K562 (cell line): ENCODE data around the gene NDUFB7. TPM values are rescaled to one million over a fixed set of nuclear protein-coding genes. Genes with fewer than 3 reads are reported as not detected.
A peak's percentile ranks its signal among the peaks of the same experiment; 100 is the strongest.

ENCODE experiments used
- ATAC-seq: fragments of 200-7000 bp; cut with Tn5 transposase; 3 replicates; pipeline ENCODE4 v1.9.1; 2020; ENCODE audit warnings: moderate library complexity
- BruUV-seq: library from RNA; stranded (reverse); fragments of 400-500 nt; replicated peaks from 2 replicates; lab custom pipeline; 2021; lab: Mats Ljungman, UMichigan
- CTCF ChIA-PET: fragments of 300-600 bp; formaldehyde crosslinking; extraction: SDS; loops from one replicate; lab custom pipeline; 2021; ENCODE audit warnings: low intra/inter-chr PET ratio; lab: Yijun Ruan, JAX
- POLR2A ChIA-PET: fragments of 300-600, 350-650 bp; sonication (Branson Sonifier 250); formaldehyde crosslinking; extraction: SDS; loops from one replicate; lab custom pipeline; 2021; ENCODE audit warnings: antibody characterized with exemption, inconsistent platforms; lab: Yijun Ruan, JAX
- DNase-seq, 4 experiments: peaks; one replicate each; pipeline versions ENCODE4 v3.0.0 to v3.0.0-alpha.2; 2011 to 2018; ENCODE audit warnings: low spot score in 3 of 4, mixed read lengths in 3 of 4; ENCODE audit errors: extremely low read depth in 1 of 4
- FAIRE-seq: peaks from 2 replicates; lab custom pipeline; 2011; peaks lifted over from hg19 to GRCh38; lab: Jason Lieb, UNC
- H2AFZ ChIP-seq: 2 replicates; pipeline ENCODE4 v1.6.0; 2011; ENCODE audit warnings: low read depth, low read length, control low read depth, inconsistent platforms
- H3K27ac ChIP-seq: fragments of 200-600 bp; 3 replicates; pipeline ENCODE4 v1.8.0; 2011; ENCODE audit warnings: low read depth, mild to moderate bottlenecking, control low read depth, inconsistent platforms, low read length, moderate library complexity, mixed read lengths; ENCODE audit errors: extremely low read depth
- H3K27me3 ChIP-seq, 2 experiments: fragments of 300-600 bp in 1 of 2; 2 replicates in 1 of 2; 3 replicates in 1 of 2; pipeline versions ENCODE4 v1.6.0 to v1.8.0; 2011; ENCODE audit warnings: inconsistent platforms in 2 of 2, low read length in 2 of 2, mild to moderate bottlenecking in 1 of 2, mixed read lengths in 1 of 2, moderate library complexity in 1 of 2; ENCODE audit not compliant: control insufficient read depth in 2 of 2, insufficient read depth in 2 of 2
- H3K36me3 ChIP-seq: fragments of 300-600 bp; 3 replicates; pipeline ENCODE4 v1.8.0; 2011; ENCODE audit warnings: mild to moderate bottlenecking, low read length, inconsistent platforms; ENCODE audit not compliant: control insufficient read depth, insufficient read depth
- H3K4me1 ChIP-seq, 2 experiments: fragments of 200-600 bp in 1 of 2; replicated peaks in 1 of 2; 2 replicates in 1 of 2; 3 replicates in 1 of 2; pipeline versions ENCODE4 v1.5.1 to v1.8.0; 2011; ENCODE audit warnings: inconsistent platforms in 2 of 2, low read length in 2 of 2, mild to moderate bottlenecking in 1 of 2, mixed read lengths in 1 of 2, moderate library complexity in 1 of 2; ENCODE audit not compliant: control insufficient read depth in 2 of 2, insufficient read depth in 2 of 2
- H3K4me2 ChIP-seq: 2 replicates; pipeline ENCODE4 v1.6.1; 2011; ENCODE audit warnings: low read length, control low read depth, inconsistent platforms, mixed read lengths; ENCODE audit not compliant: insufficient read depth
- H3K4me3 ChIP-seq: fragments of 200-600 bp; sonication (generic), shearing (Covaris generic); 2 replicates; pipeline ENCODE4 v1.5.1; 2016; ENCODE audit warnings: control low read depth, inconsistent platforms
- H3K79me2 ChIP-seq: fragments of 200-600 bp; 3 replicates; pipeline ENCODE4 v1.8.0; 2011; ENCODE audit warnings: low read length, inconsistent platforms; ENCODE audit not compliant: control insufficient read depth, insufficient read depth
- H3K9ac ChIP-seq, 2 experiments: 2 replicates each; pipeline versions ENCODE4 v1.6.0 to v1.6.1; 2011; ENCODE audit warnings: low read depth in 2 of 2, low read length in 2 of 2, control low read depth in 1 of 2, inconsistent platforms in 1 of 2, mild to moderate bottlenecking in 1 of 2, mixed read lengths in 1 of 2; ENCODE audit not compliant: insufficient read depth in 1 of 2
- H3K9me1 ChIP-seq: one replicate; pipeline ENCODE4 v1.6.0; 2011; ENCODE audit warnings: inconsistent platforms, mild to moderate bottlenecking, low read length, moderate library complexity; ENCODE audit not compliant: control insufficient read depth, insufficient read depth
- H3K9me3 ChIP-seq: replicated peaks from 2 replicates; pipeline ENCODE4 v1.5.1; 2011; ENCODE audit warnings: low read depth, low read length, inconsistent platforms; ENCODE audit not compliant: control insufficient read depth, insufficient read depth
- H4K20me1 ChIP-seq: replicated peaks from 2 replicates; pipeline ENCODE4 v1.6.1; 2011; ENCODE audit warnings: low read length, inconsistent platforms, mixed read lengths; ENCODE audit not compliant: control insufficient read depth, insufficient read depth
- C11orf30 ChIP-seq: fragments of 450-650 bp; IDR thresholded peaks from 2 replicates; pipeline ENCODE4 v1.6.1; 2016; ENCODE audit warnings: low read depth, mild to moderate bottlenecking
- FOXK1 ChIP-seq: sonication (generic); formaldehyde crosslinking; IDR thresholded peaks from 2 replicates; pipeline ENCODE4 v1.8.0; 2022; ENCODE audit warnings: missing genetic modification reagents, mild to moderate bottlenecking, borderline replicate concordance
- MAFK ChIP-seq: IDR thresholded peaks from 2 replicates; pipeline ENCODE4 v1.6.1; 2011; ENCODE audit warnings: low read length, improper control_type of control experiment
- NUFIP1 ChIP-seq: fragments of 450-650 bp; IDR thresholded peaks from 2 replicates; pipeline ENCODE4 v1.6.1; 2018; ENCODE audit not compliant: partially characterized antibody
- SMAD4 ChIP-seq: fragments of 250-450 bp; sonication (Bioruptor Pico); conservative IDR thresholded peaks from 2 replicates; pipeline ENCODE4 v1.8.0; 2021; ENCODE audit warnings: inconsistent platforms, mild to moderate bottlenecking, moderate library complexity
- ZNF316 ChIP-seq: fragments of 450-650 bp; IDR thresholded peaks from 2 replicates; pipeline ENCODE4 v1.6.1; 2016
- WGBS: fragments of 100-300 bp; shearing (Covaris generic); methylation state at CpG from one replicate; pipeline ENCODE4 v1.1.6; 2016; ENCODE audit warnings: low coverage, mixed read lengths; ENCODE audit not compliant: insufficient coverage; ENCODE audit errors: missing lambda C conversion rate; 5-methylcytosine and 5-hydroxymethylcytosine counted together
- in situ Hi-C: fragments of 300-500 bp; cut with MboI; formaldehyde crosslinking; loops from 4 replicates; pipeline ENCODE4 v1.15.0; 2018; ENCODE audit warnings: inconsistent platforms, mixed read lengths
- intact Hi-C: fragments of 100-400 bp; cut with micrococcal nuclease; formaldehyde crosslinking; loops from 2 replicates; pipeline ENCODE4 v1.14.2; 2022
- polyA plus RNA-seq, 8 experiments: library from polyadenylated mRNA; depleted of rRNA in 4 of 8; stranded (reverse) in 5 of 8; unstranded in 3 of 8; fragments of >200 nt; fragmentation: Nextera tagmentation in 2 of 8; fragmentation: Illumina TruSeq in 1 of 8; extraction: Ambion mirVana in 2 of 8; extraction: Trizol in 1 of 8; gene quantifications; 2 replicates each; pipeline versions ENCODE4 v1.2.1 to v1.2.3, GENCODE V29; 2011 to 2014; ENCODE audit warnings: inconsistent platforms in 1 of 8, missing spikeins in 1 of 8
- total RNA-seq, 7 experiments: library from RNA; depleted of rRNA in 6 of 7; stranded (reverse); fragments of >200 nt in 6 of 7; fragmentation: Illumina TruSeq in 2 of 7; extraction: Trizol in 2 of 7; gene quantifications; 2 replicates each; pipeline versions ENCODE4 v1.2.1 to v1.2.3, GENCODE V29; 2011 to 2021; ENCODE audit warnings: low replicate concordance in 1 of 7
- TF ChIP-seq, protein P1 (sequence below): fragments of 250-450 bp; sonication (Bioruptor Pico); IDR thresholded peaks from 2 replicates; pipeline ENCODE4 v1.8.0; 2021; ENCODE audit warnings: borderline replicate concordance, mild to moderate bottlenecking, moderate library complexity; ENCODE audit not compliant: poor library complexity, severe bottlenecking

The NDUFB7 gene
- total and polyA plus RNA-seq, 9 of the 15 experiments (the other 6 are each of a cell fraction or from before 2014, with no cell fraction given) = 14.9 to 842 (median 137) TPM

DNA sequence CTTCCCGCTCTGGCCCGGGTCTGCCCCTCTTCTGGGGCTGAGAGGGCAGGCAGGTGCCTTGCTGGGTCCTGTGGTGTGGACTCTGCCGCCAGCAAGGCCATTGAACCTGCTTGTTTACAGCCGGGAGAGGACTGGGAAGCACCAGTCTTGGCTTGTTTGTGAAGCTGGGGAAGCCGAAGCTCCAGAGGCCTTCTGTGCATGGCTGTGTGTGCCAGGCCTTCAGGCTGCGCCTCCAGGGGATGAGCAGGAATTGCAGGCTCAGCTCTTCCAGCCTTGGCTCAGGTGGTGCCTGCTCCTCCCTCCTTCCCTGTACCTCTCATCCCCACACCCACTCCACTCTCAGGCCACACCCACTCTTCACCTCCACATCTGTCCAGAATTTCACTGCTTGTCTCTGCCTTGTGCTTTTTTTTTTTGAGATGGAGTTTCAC is 17.5 kb downstream of the NDUFB7 start:
- no peaks in the 10 kb centered on the region for H3K27me3 ChIP-seq
- peaks cover 2% of the 10 kb centered on the region for H3K9me1 ChIP-seq
- FAIRE-seq = peak; percentile 60
- no TSS peak for BruUV-seq
- H3K36me3 ChIP-seq = peaks cover 14% of the 10 kb centered on the region; the same call in 2 of the 3 replicates
- ChIA-PET CTCF (interaction anchor here (0.6 kb wide), 1 partner anchor 132 kb away, joined by 4 read pairs; no protein-coding TSS in a partner anchor), POLR2A (interaction anchor here (0.6 to 1.3 kb wide), 5 partner anchors 11 to 163 kb away, joined by 3 read pairs; no protein-coding TSS in a partner anchor)
- H3K9ac ChIP-seq = peak overlapping the region in 1 of 2 experiments; percentile 75; a peak in 2 of 4 replicates
- peaks cover 31 to 72% of the 10 kb centered on the region in 2 experiments for H3K4me1 ChIP-seq
- H3K9me3 ChIP-seq = no peaks in the 10 kb centered on the region
- peak; percentile 34; the same call in 1 of the 2 replicates for TF ChIP-seq ZNF316
- no peak for TF ChIP-seq NUFIP1
- TF ChIP-seq C11orf30 = 0 out of 2 replicates have a peak, but pooled peaks have one; percentile 4
- no peak overlapping the region for H2AFZ ChIP-seq
- no peak overlapping the region for H3K4me3 ChIP-seq
- peak in 1 of 4 experiments; percentile 33 for DNase-seq
- peak; percentile 9; the same call in 1 of the 3 replicates for ATAC-seq
- peak overlapping the region; percentile 15; the same call in 1 of the 3 replicates for H3K27ac ChIP-seq
- intact Hi-C loops = loop anchor here (5.0 to 10.0 kb wide), 2 partner anchors 37 to 120 kb away; partner anchors contain the start of genes DNAJB1 and PKN1
- no peak overlapping the region for H3K4me2 ChIP-seq
- WGBS = 50% methylated on average over 6 of the region's 6 CpGs
- in situ Hi-C loops = no loop called here
- H4K20me1 ChIP-seq = peaks cover 18% of the 10 kb centered on the region
- peaks cover 79% of the 10 kb centered on the region for H3K79me2 ChIP-seq

DNA sequence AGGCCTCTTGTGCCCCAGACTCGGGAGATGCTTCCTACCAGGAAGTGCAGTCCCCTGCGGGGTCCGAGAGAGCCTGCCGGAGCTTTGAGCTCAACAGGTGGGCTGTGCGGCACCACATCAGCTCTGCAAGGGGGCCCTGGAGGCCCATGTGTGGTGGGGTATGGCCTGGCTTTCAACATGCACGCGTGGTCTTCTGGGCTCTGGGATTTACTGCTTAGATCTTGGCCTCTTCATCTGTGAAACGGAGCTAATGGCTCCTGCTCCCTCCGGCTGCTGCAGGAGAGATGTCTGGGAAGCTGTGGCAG is 18.0 kb downstream of the NDUFB7 start:
- Histone ChIP-seq H3K27me3 (no peaks in the 10 kb centered on the region), H3K4me3 (no peak overlapping the region), H3K27ac (peak overlapping the region; percentile 15; the same call in 1 of the 3 replicates), H2AFZ (no peak overlapping the region), H3K9me3 (no peaks in the 10 kb centered on the region), H4K20me1 (peaks cover 16% of the 10 kb centered on the region), H3K36me3 (peaks cover 19% of the 10 kb centered on the region; the same call in 2 of the 3 replicates), H3K79me2 (peaks cover 79% of the 10 kb centered on the region), H3K9ac (no peak overlapping the region; a peak in 1 of 4 replicates), H3K9me1 (peaks cover 2% of the 10 kb centered on the region), H3K4me1 (peaks cover 31 to 71% of the 10 kb centered on the region in 2 experiments), H3K4me2 (no peak overlapping the region)
- DNase-seq (no peak), FAIRE-seq (no peak), ATAC-seq (no peak)
- CTCF ChIA-PET = no interaction called here
- WGBS = 68% methylated on average over 9 of the region's 9 CpGs
- POLR2A ChIA-PET = interaction anchor here (0.6 to 1.3 kb wide), 5 partner anchors 12 to 164 kb away, joined by 3 read pairs; no protein-coding TSS in a partner anchor
- no TSS peak for BruUV-seq
- in situ Hi-C loops (no loop called here), intact Hi-C loops (loop anchor here (5.0 to 10.0 kb wide), 2 partner anchors 37 to 119 kb away; partner anchors contain the start of genes DNAJB1 and PKN1)
- no peak for TF ChIP-seq MAFK
- no peak for TF ChIP-seq FOXK1
- TF ChIP-seq, protein P1, sequence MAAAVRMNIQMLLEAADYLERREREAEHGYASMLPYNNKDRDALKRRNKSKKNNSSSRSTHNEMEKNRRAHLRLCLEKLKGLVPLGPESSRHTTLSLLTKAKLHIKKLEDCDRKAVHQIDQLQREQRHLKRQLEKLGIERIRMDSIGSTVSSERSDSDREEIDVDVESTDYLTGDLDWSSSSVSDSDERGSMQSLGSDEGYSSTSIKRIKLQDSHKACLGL = no peak
- no peak for TF ChIP-seq SMAD4 (CRISPR knock-in tag)
